D721Med (cell line): ENCODE measurements around the gene GJC1.

Experiments
- DNase-seq: peaks from one replicate; pipeline ENCODE4 v3.0.0; 2011; ENCODE audit warnings: low spot score; ENCODE audit not compliant: insufficient read length
- FAIRE-seq: peaks from 2 replicates; lab custom pipeline; 2011; peaks lifted over from hg19 to GRCh38; lab: Jason Lieb, UNC
- CTCF ChIP-seq: IDR thresholded peaks from 2 replicates; pipeline ENCODE4 v1.5.1; 2012; ENCODE audit warnings: mild to moderate bottlenecking, control low read depth; ENCODE audit not compliant: insufficient read depth; ENCODE audit errors: missing control alignments

GJC1 gene

GRCh38 chr17:44871556-44871955 lies 41.5 kb upstream of the GJC1 start:
- TF ChIP-seq CTCF: no peak
- DNase-seq (no peak), FAIRE-seq (no peak)

DNA sequence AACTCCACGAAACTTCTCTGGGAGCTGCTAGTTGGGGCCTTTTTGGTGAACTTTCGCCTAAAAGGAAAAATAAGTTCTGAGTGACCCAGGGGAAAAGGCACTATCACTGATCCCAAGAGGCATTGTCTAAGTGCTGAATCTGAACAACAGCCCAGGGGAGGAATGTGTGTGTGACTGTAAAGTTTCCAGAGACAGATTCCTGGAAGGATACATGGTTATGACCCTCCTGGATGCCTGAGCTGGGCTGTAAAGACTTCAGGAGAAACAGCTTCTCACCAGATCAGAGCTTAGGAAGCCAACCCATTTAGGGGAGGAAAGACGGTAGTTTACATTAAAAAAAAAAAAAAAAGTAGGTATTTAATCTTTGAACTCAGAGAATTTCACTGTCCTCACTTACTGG lies 37.8 kb upstream of the GJC1 start:
- TF ChIP-seq CTCF: no peak
- FAIRE-seq (no peak), DNase-seq (no peak)

DNA sequence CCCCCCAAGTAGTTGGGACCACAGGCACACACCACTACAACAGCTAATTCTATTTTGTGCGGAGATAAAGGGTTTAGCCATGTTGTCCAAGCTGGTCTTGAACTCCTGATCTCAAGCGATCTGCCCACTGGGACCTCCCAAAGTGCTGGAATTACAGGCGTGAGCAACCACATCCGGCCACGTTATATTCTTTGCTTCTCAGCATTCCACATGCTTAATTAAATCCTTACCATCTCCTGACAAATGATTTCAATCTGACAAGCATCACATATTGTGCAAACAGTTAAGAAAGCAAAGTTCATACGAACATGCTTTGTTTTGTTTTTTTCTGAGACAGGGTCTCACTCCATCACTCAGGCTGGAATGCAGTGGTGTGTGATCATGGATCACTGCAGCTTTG lies 35.8 kb upstream of the GJC1 start:
- no peak for DNase-seq
- TF ChIP-seq CTCF: no peak
- no peak for FAIRE-seq

DNA sequence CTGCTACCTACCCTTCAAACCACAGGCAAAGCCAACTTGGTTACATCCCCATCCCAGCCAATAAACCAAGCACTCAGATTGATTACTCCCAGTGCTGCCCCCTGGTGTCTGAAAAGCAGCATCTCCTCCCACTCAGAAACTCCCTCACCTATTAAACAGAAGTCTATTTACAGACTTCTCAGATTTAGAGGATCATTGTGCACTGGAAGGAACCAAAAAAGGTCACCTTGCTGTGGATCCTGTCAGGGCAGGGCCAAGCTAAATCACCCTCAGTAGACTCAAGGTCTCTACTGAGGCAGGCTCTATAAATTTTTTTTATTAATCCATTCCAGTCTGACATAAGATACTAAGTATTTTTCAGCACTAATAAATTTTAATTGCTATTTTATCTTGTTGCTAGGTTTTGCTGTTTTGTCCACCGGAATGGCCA lies 35.2 kb upstream of the GJC1 start:
- peak; percentile 63 for DNase-seq
- peak; percentile 95 for TF ChIP-seq CTCF
- no peak for FAIRE-seq

- no peak for DNase-seq
- no peak for TF ChIP-seq CTCF
- no peak for FAIRE-seq
Measured at GRCh38 chr17:44864831-44865230, 34.7 kb upstream of the GJC1 start.

DNA sequence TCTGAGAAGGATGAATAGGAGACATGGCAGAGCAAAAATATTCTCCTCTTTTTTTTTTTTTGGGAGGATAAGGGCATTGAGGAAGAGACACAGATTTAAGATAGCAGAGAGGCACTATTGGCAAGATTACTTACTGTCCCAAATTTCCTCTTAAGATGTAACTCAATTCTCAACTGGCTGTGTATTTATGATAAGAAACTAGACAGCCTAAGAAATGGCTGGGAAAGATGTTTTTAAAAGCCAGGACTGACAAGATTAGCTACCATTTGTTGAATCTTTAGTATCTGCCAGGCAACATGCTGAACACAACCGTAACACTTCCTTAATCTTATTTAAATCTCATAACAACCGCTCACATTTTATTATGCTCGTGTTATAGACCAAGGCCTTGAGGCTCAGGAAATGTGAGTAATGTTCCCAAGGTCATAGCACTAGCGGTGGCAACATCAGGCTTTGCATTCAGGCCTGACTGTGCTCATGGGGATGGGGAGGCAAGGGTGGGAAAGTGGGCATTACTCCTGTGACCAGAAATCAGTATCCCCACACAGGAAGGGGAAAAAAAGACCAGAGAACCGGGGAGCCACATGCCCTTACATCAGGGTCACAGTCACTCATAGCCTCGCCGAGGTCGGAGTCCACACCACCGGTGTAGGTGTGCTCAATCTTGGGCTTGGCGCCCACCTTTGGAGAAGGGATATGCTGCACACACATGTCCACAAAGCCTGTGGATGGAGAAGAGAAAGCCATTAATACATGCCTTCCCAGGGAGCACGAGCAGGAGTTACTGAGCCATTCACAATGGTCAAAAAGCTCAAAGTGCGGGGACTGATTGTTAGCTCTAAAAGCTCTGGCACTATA lies 33.2 kb upstream of the GJC1 start:
- FAIRE-seq (no peak), DNase-seq (no peak)
- no peak for TF ChIP-seq CTCF

DNA sequence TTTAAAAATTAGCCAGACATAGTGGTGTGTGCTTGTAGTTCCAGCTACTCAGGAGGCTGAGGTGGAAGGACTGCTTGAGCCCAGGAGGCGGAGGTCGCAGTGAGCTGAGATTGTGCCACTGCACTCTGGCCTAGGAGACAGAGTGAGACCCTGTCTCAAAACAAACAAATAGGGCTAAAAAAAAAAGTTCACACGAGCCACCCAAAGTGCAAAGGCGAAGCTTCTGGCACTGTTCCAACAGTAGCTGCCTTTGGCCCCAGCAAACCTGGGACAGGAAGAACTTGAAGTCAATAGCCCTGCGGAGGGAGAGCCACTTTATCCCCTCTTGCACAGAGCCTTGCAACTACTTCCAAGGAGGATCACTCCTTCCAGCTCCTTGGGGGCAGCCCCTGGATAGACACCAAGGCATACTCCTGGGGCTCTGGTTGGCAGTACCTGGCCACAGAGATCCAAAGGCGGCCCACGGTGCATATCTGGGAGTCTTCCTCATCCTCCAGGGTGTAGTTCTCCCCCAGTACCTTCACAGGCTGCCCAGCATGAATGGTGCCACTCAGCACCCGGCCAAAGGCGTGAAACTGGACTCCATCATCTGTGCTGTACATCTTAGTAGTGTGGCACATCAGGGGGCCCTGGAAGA lies 32.3 kb upstream of the GJC1 start:
- no peak for TF ChIP-seq CTCF
- no peak for FAIRE-seq
- DNase-seq: no peak
